Parathyroid adenoma (tissue), 2 donors: ENCODE data around the gene RUNX2.

Experiments used
- H2AFZ ChIP-seq: fragments of 300-600 bp; sonication (generic); one replicate; pipeline ENCODE4 v1.7.0; 2017; ENCODE audit warnings: antibody characterized with exemption, mild to moderate bottlenecking
- H3K27ac ChIP-seq: fragments of 300-600 bp; sonication (generic); one replicate; pipeline ENCODE4 v1.7.0; 2017
- H3K27me3 ChIP-seq: fragments of 300-600 bp; sonication (generic); one replicate; pipeline ENCODE4 v1.7.0; 2017; ENCODE audit warnings: low read length; ENCODE audit not compliant: control insufficient read depth, insufficient read depth
- H3K36me3 ChIP-seq: fragments of 300-600 bp; sonication (generic); one replicate; pipeline ENCODE4 v1.7.0; 2017; ENCODE audit warnings: low read length; ENCODE audit not compliant: control insufficient read depth, insufficient read depth
- H3K4me1 ChIP-seq: fragments of 300-600 bp; sonication (generic); one replicate; pipeline ENCODE4 v1.7.0; 2017; ENCODE audit warnings: control low read depth
- H3K4me2 ChIP-seq: fragments of 300-600 bp; sonication (generic); one replicate; pipeline ENCODE4 v1.7.0; 2017; ENCODE audit warnings: low read length
- H3K4me3 ChIP-seq: fragments of 300-600 bp; sonication (generic); one replicate; pipeline ENCODE4 v1.7.0; 2017; ENCODE audit warnings: low read depth, low read length
- H3K79me2 ChIP-seq: fragments of 300-600 bp; sonication (generic); one replicate; pipeline ENCODE4 v1.7.0; 2017; ENCODE audit warnings: control low read depth
- H3K9ac ChIP-seq: fragments of 300-600 bp; sonication (generic); one replicate; pipeline ENCODE4 v1.7.0; 2017; ENCODE audit warnings: mild to moderate bottlenecking
- H3K9me3 ChIP-seq: fragments of 300-600 bp; sonication (generic); one replicate; pipeline ENCODE4 v1.7.0; 2017; ENCODE audit warnings: low read length; ENCODE audit not compliant: control insufficient read depth
- CTCF ChIP-seq: fragments of 300-600 bp; sonication (generic); IDR thresholded peaks from one replicate; pipeline ENCODE4 v1.7.0; 2017; ENCODE audit warnings: antibody characterized with exemption, mild to moderate bottlenecking
- donor health status: primary hyperparathyroidism.

RUNX2 gene

DNA sequence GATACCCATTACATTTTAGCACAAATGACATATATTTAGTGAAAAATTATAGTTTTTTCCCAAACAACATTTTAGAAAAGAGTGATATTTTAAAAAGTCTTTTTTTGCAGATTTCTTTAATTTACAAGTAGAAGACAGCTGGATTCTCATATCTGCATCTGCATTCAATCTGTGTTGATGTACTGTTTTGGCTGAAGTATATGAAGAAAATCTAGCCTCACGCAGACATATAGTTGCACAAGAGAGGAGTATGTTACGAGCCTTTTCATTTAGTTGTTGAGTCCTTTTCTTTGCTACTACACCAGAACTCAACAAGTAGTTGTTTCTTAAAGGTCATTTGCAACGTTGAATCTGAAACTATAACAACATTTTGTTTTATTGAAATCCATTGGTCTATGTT lies 363.9 kb downstream of the RUNX2 start:
- H3K9ac ChIP-seq, result no peak overlapping the region
- TF ChIP-seq CTCF, result no peak
- H3K79me2 ChIP-seq, result no peaks in the 10 kb centered on the region
- no peak overlapping the region for H3K27ac ChIP-seq
- no peaks in the 10 kb centered on the region for H3K27me3 ChIP-seq
- H3K36me3 ChIP-seq, result no peaks in the 10 kb centered on the region
- H3K4me1 ChIP-seq, result no peaks in the 10 kb centered on the region
- no peak overlapping the region for H2AFZ ChIP-seq
- no peak overlapping the region for H3K4me2 ChIP-seq
- H3K9me3 ChIP-seq, result no peaks in the 10 kb centered on the region
- no peak overlapping the region for H3K4me3 ChIP-seq

DNA sequence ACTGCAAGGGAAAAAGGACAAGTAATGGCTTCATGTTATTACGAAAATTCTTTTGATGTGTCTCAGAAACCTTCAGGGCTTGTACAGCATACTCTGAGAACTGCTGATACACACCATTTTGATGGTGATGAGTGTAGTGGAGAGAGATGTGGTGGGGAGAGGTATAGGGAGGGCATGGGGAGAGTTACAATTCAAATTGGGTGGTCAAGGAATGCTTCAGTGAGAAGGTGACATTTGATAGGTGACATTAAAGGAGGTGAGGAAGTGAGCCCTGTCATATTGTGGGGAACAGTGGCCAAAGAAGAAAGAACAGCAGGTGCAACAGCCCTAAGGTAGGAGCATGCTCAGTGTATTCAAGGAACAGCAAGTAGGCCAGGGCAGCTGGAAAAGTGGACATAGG lies 368.6 kb downstream of the RUNX2 start:
- Histone ChIP-seq H3K4me2 (no peak overlapping the region), H3K36me3 (no peaks in the 10 kb centered on the region), H3K9me3 (no peaks in the 10 kb centered on the region), H3K79me2 (no peaks in the 10 kb centered on the region), H2AFZ (no peak overlapping the region), H3K27me3 (no peaks in the 10 kb centered on the region), H3K9ac (no peak overlapping the region), H3K27ac (no peak overlapping the region), H3K4me3 (no peak overlapping the region), H3K4me1 (no peaks in the 10 kb centered on the region)
- TF ChIP-seq CTCF, result no peak

GRCh38 chr6:45697605-45698004 lies 369.5 kb downstream of the RUNX2 start:
- no peaks in the 10 kb centered on the region for H3K9me3 ChIP-seq
- H3K4me2 ChIP-seq, result no peak overlapping the region
- no peak overlapping the region for H2AFZ ChIP-seq
- no peaks in the 10 kb centered on the region for H3K4me1 ChIP-seq
- H3K79me2 ChIP-seq, result no peaks in the 10 kb centered on the region
- no peaks in the 10 kb centered on the region for H3K36me3 ChIP-seq
- no peaks in the 10 kb centered on the region for H3K27me3 ChIP-seq
- no peak overlapping the region for H3K4me3 ChIP-seq
- TF ChIP-seq CTCF, result no peak
- H3K27ac ChIP-seq, result no peak overlapping the region
- no peak overlapping the region for H3K9ac ChIP-seq

GRCh38 chr6:45698046-45698445 lies 369.9 kb downstream of the RUNX2 start:
- Histone ChIP-seq H3K79me2 (no peaks in the 10 kb centered on the region), H3K27ac (no peak overlapping the region), H3K4me3 (no peak overlapping the region), H2AFZ (no peak overlapping the region), H3K4me1 (no peaks in the 10 kb centered on the region), H3K4me2 (no peak overlapping the region), H3K27me3 (no peaks in the 10 kb centered on the region), H3K9me3 (no peaks in the 10 kb centered on the region), H3K9ac (no peak overlapping the region), H3K36me3 (no peaks in the 10 kb centered on the region)
- TF ChIP-seq CTCF, result no peak

GRCh38 chr6:45699663-45700062 lies 371.5 kb downstream of the RUNX2 start:
- no peak for TF ChIP-seq CTCF
- no peaks in the 10 kb centered on the region for H3K36me3 ChIP-seq
- no peak overlapping the region for H2AFZ ChIP-seq
- no peaks in the 10 kb centered on the region for H3K79me2 ChIP-seq
- no peak overlapping the region for H3K9ac ChIP-seq
- no peaks in the 10 kb centered on the region for H3K27me3 ChIP-seq
- H3K9me3 ChIP-seq, result no peaks in the 10 kb centered on the region
- H3K27ac ChIP-seq, result no peak overlapping the region
- no peaks in the 10 kb centered on the region for H3K4me1 ChIP-seq
- no peak overlapping the region for H3K4me2 ChIP-seq
- no peak overlapping the region for H3K4me3 ChIP-seq
